Immature natural killer cell (primary cell): ENCODE data around the gene ELL2. TPM values are rescaled to one million over a fixed set of nuclear protein-coding genes. Genes with fewer than 3 reads are reported as not detected.
A peak's percentile ranks its signal among the peaks of the same experiment; 100 is the strongest.

Experiments
- DNase-seq, 3 donors: peaks; one replicate each; pipeline ENCODE4 v3.0.0; 2022; ENCODE audit warnings: mixed read lengths in 1 of 3
- H3K27ac Mint-ChIP-seq, 6 donors: one replicate each; pipeline ENCODE4 v1.8.0; 2020; ENCODE audit warnings: mixed read lengths in 6 of 6, mild to moderate bottlenecking in 5 of 6, inconsistent platforms in 4 of 6, moderate library complexity in 3 of 6
- H3K27me3 Mint-ChIP-seq, 3 donors: one replicate each; pipeline ENCODE4 v1.8.0; 2020 to 2021; ENCODE audit warnings: low read depth in 3 of 3, mild to moderate bottlenecking in 3 of 3, mixed read lengths in 3 of 3, moderate library complexity in 3 of 3, inconsistent platforms in 1 of 3
- H3K36me3 Mint-ChIP-seq, 3 donors: one replicate each; pipeline ENCODE4 v1.8.0; 2020; ENCODE audit warnings: mixed read lengths in 3 of 3, inconsistent platforms in 2 of 3, mild to moderate bottlenecking in 2 of 3
- H3K4me1 Mint-ChIP-seq, 2 donors: one replicate each; pipeline ENCODE4 v1.8.0; 2020; ENCODE audit warnings: inconsistent platforms in 2 of 2, mild to moderate bottlenecking in 2 of 2, mixed read lengths in 2 of 2, moderate library complexity in 1 of 2
- H3K4me3 Mint-ChIP-seq, 5 donors: one replicate each; pipeline ENCODE4 v1.8.0; 2020; ENCODE audit warnings: mild to moderate bottlenecking in 5 of 5, mixed read lengths in 5 of 5, inconsistent platforms in 3 of 5, moderate library complexity in 3 of 5
- H3K9me3 Mint-ChIP-seq, 6 donors: one replicate each; pipeline ENCODE4 v1.8.0; 2020; ENCODE audit warnings: mild to moderate bottlenecking in 6 of 6, mixed read lengths in 6 of 6, inconsistent platforms in 4 of 6, moderate library complexity in 3 of 6
- polyA plus RNA-seq, 3 donors: library from polyadenylated mRNA; unstranded; fragments of 300-500 nt; fragmentation: Illumina TruSeq; gene quantifications; one replicate each; pipeline ENCODE4 v1.2.3, GENCODE V29; 2021

Gene ELL2
- polyA plus RNA-seq, 3 donors from 2014 or later: 2.7 to 5.4 (median 5.2) TPM

GRCh38 chr5:95900383-95900958 lies 61.2 kb downstream of the ELL2 start:
- no peak for DNase-seq
- peaks cover 0 to 2% (median 0%) of the 10 kb centered on the region in 3 donors for H3K27me3 Mint-ChIP-seq
- no peak overlapping the region for H3K4me3 Mint-ChIP-seq
- H3K4me1 Mint-ChIP-seq: peaks cover 0 to 12% of the 10 kb centered on the region in 2 donors
- H3K27ac Mint-ChIP-seq: peak overlapping the region in 1 of 6 donors; percentile 50
- peaks cover 4 to 28% (median 17%) of the 10 kb centered on the region in 3 donors for H3K36me3 Mint-ChIP-seq
- H3K9me3 Mint-ChIP-seq: peaks cover 0 to 3% (median 0%) of the 10 kb centered on the region in 6 donors

GRCh38 chr5:95899829-95900228 lies 61.8 kb downstream of the ELL2 start:
- Mint-ChIP-seq H3K4me1 (peaks cover 0 to 11% of the 10 kb centered on the region in 2 donors), H3K9me3 (peaks cover 0 to 3% (median 0%) of the 10 kb centered on the region in 6 donors), H3K4me3 (no peak overlapping the region), H3K36me3 (peaks cover 9 to 30% (median 24%) of the 10 kb centered on the region in 3 donors), H3K27ac (no peak overlapping the region), H3K27me3 (peaks cover 0 to 2% (median 0%) of the 10 kb centered on the region in 3 donors)
- no peak for DNase-seq

DNA sequence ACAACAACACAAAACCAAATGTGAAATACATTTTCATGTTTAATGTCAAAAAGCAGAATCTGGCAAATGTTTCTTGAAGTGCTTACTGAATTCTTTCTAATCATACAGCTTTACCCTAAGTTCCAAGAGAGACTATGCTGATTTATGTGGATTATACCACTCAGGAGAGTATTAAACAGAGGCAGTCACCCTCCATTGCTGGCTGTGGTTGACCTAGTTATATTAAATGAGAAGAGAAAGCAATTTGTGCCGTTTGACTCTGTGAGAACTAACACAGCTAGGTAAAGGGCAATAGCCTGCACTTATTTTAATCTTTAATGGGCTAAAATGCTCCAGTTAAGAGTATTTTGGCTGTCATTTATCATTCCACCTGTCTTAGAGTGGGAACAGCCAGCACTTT lies 62.6 kb downstream of the ELL2 start:
- H3K4me3 Mint-ChIP-seq: no peak overlapping the region
- peaks cover 0 to 11% of the 10 kb centered on the region in 2 donors for H3K4me1 Mint-ChIP-seq
- peaks cover 0 to 2% (median 0%) of the 10 kb centered on the region in 3 donors for H3K27me3 Mint-ChIP-seq
- DNase-seq: no peak
- H3K9me3 Mint-ChIP-seq: peaks cover 0 to 3% (median 0%) of the 10 kb centered on the region in 6 donors
- H3K36me3 Mint-ChIP-seq: peaks cover 10 to 33% (median 29%) of the 10 kb centered on the region in 3 donors
- H3K27ac Mint-ChIP-seq: no peak overlapping the region

DNA sequence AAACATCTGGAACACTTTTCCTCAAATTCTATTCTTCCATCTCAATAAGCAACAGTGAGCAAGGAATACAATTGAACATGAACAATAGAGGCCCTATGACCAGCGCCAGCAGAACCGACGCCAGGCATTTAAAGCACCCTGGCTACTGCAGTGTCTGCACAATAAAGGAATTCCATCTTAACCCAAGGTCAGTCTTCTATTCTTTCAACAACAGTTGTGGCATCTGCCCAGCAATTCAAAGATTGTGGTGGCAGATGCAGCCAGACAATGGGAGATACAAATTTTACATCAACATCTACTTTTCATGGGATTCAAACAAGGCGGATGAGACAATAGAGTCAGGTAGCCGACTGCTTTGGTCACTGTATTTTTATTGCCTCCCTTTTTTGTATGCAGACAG lies 65.9 kb downstream of the ELL2 start:
- H3K4me1 Mint-ChIP-seq: no peaks in the 10 kb centered on the region
- peaks cover 10 to 38% (median 32%) of the 10 kb centered on the region in 3 donors for H3K36me3 Mint-ChIP-seq
- peaks cover 0 to 2% (median 0%) of the 10 kb centered on the region in 3 donors for H3K27me3 Mint-ChIP-seq
- peak overlapping the region in 1 of 6 donors; percentile 50 for H3K27ac Mint-ChIP-seq
- DNase-seq: no peak
- H3K9me3 Mint-ChIP-seq: no peaks in the 10 kb centered on the region
- H3K4me3 Mint-ChIP-seq: no peak overlapping the region

- no peak for DNase-seq
- Mint-ChIP-seq H3K27ac (peak overlapping the region in 1 of 6 donors; percentile 50), H3K36me3 (peaks cover 10 to 43% (median 35%) of the 10 kb centered on the region in 3 donors), H3K4me3 (no peak overlapping the region), H3K27me3 (peaks cover 0 to 2% (median 0%) of the 10 kb centered on the region in 3 donors), H3K9me3 (no peaks in the 10 kb centered on the region), H3K4me1 (no peaks in the 10 kb centered on the region)
Observed at GRCh38 chr5:95895251-95895650, 66.4 kb downstream of the ELL2 start.

DNA sequence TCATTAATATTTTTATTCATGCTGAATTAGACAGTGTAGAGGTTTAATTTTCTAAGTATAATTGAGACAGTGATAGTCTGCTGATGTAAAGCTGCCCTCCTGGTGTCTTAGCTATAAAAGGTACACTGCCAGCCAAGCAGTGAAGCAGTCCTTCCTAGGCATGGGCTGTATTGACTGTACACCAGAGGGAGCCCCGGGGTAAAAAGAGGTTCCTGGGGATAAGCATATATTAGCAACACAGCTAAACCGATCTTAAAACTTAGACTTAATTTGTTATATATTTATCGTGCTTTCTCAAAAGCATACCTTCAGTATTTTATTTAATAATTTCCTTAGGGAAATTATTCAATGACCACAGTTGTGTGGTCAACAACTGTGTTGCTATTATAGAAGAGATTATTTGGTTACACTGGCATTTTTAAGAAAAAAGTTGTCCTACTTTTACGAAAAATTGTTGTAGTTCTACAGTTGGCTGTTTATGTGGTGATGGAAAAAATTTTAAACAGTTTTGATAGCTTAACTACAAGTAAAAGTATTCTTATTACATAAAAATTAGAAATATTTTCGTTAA lies 68.8 kb downstream of the ELL2 start:
- no peaks in the 10 kb centered on the region for H3K4me1 Mint-ChIP-seq
- H3K9me3 Mint-ChIP-seq: no peaks in the 10 kb centered on the region
- H3K36me3 Mint-ChIP-seq: peaks cover 10 to 38% (median 33%) of the 10 kb centered on the region in 3 donors
- no peak overlapping the region for H3K4me3 Mint-ChIP-seq
- DNase-seq: peak in 2 of 3 donors; percentile 36 to 48
- H3K27ac Mint-ChIP-seq: no peak overlapping the region
- peaks cover 0 to 2% (median 0%) of the 10 kb centered on the region in 3 donors for H3K27me3 Mint-ChIP-seq

GRCh38 chr5:95891499-95891898 lies 70.2 kb downstream of the ELL2 start:
- Mint-ChIP-seq H3K36me3 (peaks cover 5 to 34% (median 27%) of the 10 kb centered on the region in 3 donors), H3K27me3 (peaks cover 0 to 2% (median 0%) of the 10 kb centered on the region in 3 donors), H3K27ac (no peak overlapping the region), H3K9me3 (no peaks in the 10 kb centered on the region), H3K4me3 (no peak overlapping the region), H3K4me1 (no peaks in the 10 kb centered on the region)
- no peak for DNase-seq

- H3K27me3 Mint-ChIP-seq: peaks cover 0 to 2% (median 1%) of the 10 kb centered on the region in 3 donors
- no peak for DNase-seq
- no peaks in the 10 kb centered on the region for H3K9me3 Mint-ChIP-seq
- H3K4me3 Mint-ChIP-seq: no peak overlapping the region
- H3K27ac Mint-ChIP-seq: no peak overlapping the region
- H3K4me1 Mint-ChIP-seq: no peaks in the 10 kb centered on the region
- H3K36me3 Mint-ChIP-seq: peaks cover 0 to 22% (median 19%) of the 10 kb centered on the region in 3 donors
Observed at GRCh38 chr5:95889076-95889475, 72.6 kb downstream of the ELL2 start.

DNA sequence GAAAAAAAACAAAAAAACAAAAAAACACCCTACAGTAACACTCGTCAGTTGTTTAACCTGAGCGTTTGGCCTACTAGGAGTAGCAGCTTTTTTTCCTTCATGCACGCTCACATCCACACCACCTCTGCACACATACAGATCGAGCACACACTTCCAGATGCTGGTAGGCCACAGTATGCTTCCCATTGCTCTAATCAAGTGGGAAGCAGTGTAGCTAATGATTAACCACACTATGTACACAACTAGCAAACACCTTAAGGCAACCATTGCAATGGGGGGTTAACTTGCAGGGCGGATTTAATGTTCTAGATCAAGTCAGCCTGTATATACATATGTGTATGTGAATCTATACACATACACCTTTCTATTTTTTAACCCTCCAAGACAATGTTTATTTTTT lies 73.7 kb downstream of the ELL2 start:
- Mint-ChIP-seq H3K27ac (no peak overlapping the region), H3K4me3 (no peak overlapping the region), H3K27me3 (peaks cover 0 to 2% (median 1%) of the 10 kb centered on the region in 3 donors), H3K36me3 (peaks cover 0 to 22% (median 19%) of the 10 kb centered on the region in 3 donors), H3K4me1 (no peaks in the 10 kb centered on the region), H3K9me3 (no peaks in the 10 kb centered on the region)
- DNase-seq: no peak

DNA sequence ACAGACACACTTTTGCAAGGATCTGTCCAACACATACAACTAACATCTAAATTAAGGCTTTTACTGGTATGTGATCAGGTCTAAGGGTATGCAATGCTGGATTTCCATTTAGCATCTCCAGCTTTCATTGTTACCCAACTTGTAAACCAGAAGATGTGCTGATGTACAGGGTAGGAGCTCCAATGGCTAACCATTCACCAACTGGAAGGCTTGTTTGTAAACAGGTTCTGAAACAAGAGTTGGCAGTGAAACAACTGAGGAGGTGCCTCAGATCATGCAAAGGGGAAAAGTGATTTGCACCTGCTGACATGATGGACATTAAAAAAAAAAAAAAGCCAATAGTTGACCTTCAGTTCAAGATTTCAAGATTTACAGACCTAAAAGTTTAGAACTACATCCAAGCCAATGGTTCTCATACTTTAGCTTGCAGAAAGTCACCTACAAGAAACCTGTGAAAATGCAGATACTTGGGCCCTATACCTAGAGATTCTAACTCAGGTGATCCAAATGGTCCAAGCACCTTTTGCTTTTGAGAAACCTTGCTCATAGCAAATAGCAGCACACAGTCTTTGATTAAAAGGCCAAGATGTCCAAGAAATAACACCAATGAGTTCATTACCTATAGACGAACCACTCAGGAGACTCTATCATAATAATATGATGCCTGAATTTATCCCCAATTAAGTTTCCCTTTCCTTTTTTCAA lies 75.2 kb downstream of the ELL2 start:
- H3K4me3 Mint-ChIP-seq: no peak overlapping the region
- no peak overlapping the region for H3K27ac Mint-ChIP-seq
- no peaks in the 10 kb centered on the region for H3K4me1 Mint-ChIP-seq
- DNase-seq: no peak
- no peaks in the 10 kb centered on the region for H3K9me3 Mint-ChIP-seq
- peaks cover 0 to 1% (median 0%) of the 10 kb centered on the region in 3 donors for H3K27me3 Mint-ChIP-seq
- peaks cover 0 to 22% (median 16%) of the 10 kb centered on the region in 3 donors for H3K36me3 Mint-ChIP-seq

GRCh38 chr5:95884511-95884910 lies 77.1 kb downstream of the ELL2 start:
- Mint-ChIP-seq H3K27me3 (peaks cover 0 to 2% (median 1%) of the 10 kb centered on the region in 3 donors), H3K4me1 (no peaks in the 10 kb centered on the region), H3K27ac (no peak overlapping the region), H3K4me3 (no peak overlapping the region), H3K36me3 (peaks cover 0 to 10% (median 9%) of the 10 kb centered on the region in 3 donors), H3K9me3 (no peaks in the 10 kb centered on the region)
- DNase-seq: no peak

- Mint-ChIP-seq H3K27ac (no peak overlapping the region), H3K4me3 (no peak overlapping the region), H3K27me3 (peaks cover 0 to 2% (median 1%) of the 10 kb centered on the region in 3 donors), H3K4me1 (no peaks in the 10 kb centered on the region), H3K9me3 (no peaks in the 10 kb centered on the region), H3K36me3 (peaks cover 0 to 7% (median 6%) of the 10 kb centered on the region in 3 donors)
- DNase-seq: no peak
Observed at GRCh38 chr5:95884017-95884325, 77.7 kb downstream of the ELL2 start.

GRCh38 chr5:95883185-95884016 lies 78.2 kb downstream of the ELL2 start:
- Mint-ChIP-seq H3K27ac (peak overlapping the region in 1 of 6 donors; percentile 62), H3K36me3 (peaks cover 0 to 7% (median 3%) of the 10 kb centered on the region in 3 donors), H3K9me3 (no peaks in the 10 kb centered on the region), H3K4me1 (no peaks in the 10 kb centered on the region), H3K27me3 (peaks cover 0 to 2% (median 1%) of the 10 kb centered on the region in 3 donors), H3K4me3 (no peak overlapping the region)
- DNase-seq: no peak
